OCI-LY3 (cell line): ENCODE results near the gene JAM3.

Experiments used
- EZH2phosphoT487 ChIP-seq: fragments of 200-600 bp; shearing (Covaris generic); IDR thresholded peaks from 2 replicates; pipeline ENCODE4 v1.6.1; 2018; ENCODE audit warnings: antibody characterized with exemption, mixed run types, low read depth
- TF ChIP-seq, protein P1 (sequence below): fragments of 200-600, 300-600 bp; sonication (generic); IDR thresholded peaks from 2 replicates; pipeline ENCODE4 v1.5.1; 2014; ENCODE audit warnings: antibody characterized with exemption, low read length, low read depth

DNA sequence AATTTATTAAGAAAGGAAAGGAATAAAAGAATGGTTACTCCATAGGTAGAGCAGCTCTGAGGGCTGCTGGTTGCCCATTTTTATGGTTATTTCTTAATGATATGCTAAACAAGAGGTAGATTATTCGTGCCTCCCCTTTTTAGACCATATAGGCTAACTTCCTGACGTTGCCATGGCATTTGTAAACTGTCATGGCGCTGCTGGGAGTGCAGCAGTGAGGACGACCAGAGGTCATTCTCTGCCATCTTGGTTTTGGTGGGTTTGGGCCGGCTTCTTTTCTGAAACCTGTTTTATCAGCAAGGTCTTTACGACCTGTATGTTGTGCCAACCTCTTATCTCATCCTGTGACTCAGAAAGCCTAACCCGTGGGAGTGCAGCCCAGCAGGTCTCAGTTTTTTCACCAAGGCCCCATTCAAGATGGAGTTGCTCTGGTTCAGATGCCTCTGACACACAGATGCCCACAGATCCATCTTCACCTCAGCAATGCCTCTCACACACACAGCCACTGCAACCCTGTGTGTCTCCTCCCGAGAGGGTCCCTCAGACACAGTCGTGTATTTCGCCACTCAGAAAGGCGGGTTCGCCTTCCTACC is 16.4 kb upstream of the JAM3 start:
- TF ChIP-seq, protein P1, sequence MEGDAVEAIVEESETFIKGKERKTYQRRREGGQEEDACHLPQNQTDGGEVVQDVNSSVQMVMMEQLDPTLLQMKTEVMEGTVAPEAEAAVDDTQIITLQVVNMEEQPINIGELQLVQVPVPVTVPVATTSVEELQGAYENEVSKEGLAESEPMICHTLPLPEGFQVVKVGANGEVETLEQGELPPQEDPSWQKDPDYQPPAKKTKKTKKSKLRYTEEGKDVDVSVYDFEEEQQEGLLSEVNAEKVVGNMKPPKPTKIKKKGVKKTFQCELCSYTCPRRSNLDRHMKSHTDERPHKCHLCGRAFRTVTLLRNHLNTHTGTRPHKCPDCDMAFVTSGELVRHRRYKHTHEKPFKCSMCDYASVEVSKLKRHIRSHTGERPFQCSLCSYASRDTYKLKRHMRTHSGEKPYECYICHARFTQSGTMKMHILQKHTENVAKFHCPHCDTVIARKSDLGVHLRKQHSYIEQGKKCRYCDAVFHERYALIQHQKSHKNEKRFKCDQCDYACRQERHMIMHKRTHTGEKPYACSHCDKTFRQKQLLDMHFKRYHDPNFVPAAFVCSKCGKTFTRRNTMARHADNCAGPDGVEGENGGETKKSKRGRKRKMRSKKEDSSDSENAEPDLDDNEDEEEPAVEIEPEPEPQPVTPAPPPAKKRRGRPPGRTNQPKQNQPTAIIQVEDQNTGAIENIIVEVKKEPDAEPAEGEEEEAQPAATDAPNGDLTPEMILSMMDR, result no peak
- TF ChIP-seq EZH2phosphoT487, result no peak
